Measurements from ENCODE around the gene TIMM8A. TPM values are rescaled to one million over a fixed set of nuclear protein-coding genes. Genes with fewer than 3 reads are reported as not detected.
"Not testable (repeated sequence)": the region's sequence is repeated elsewhere in the genome, so short reads cannot be mapped to it uniquely, and the experiment has no call there.

TIMM8A gene
- polyA plus RNA-seq, 2 of the 4 experiments (the other 2 are of a cell fraction), result 24.5 to 36.8 TPM

- no peak for ATAC-seq
- TF ChIP-seq SREBF2 (IDR thresholded peaks at IDR 0.05) (no peak), ZC3H11A (IDR thresholded peaks at IDR 0.05) (no peak), MAFK (IDR thresholded peaks at IDR 0.05; ENCODE audit: partially characterized antibody) (peak; percentile 66)
- TF ChIP-seq, protein P1, sequence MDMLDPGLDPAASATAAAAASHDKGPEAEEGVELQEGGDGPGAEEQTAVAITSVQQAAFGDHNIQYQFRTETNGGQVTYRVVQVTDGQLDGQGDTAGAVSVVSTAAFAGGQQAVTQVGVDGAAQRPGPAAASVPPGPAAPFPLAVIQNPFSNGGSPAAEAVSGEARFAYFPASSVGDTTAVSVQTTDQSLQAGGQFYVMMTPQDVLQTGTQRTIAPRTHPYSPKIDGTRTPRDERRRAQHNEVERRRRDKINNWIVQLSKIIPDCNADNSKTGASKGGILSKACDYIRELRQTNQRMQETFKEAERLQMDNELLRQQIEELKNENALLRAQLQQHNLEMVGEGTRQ (IDR thresholded peaks at IDR 0.05), result no peak
- Histone ChIP-seq H3K4me2 (no peak overlapping the region), H3K4me3 (no peak overlapping the region), H3K9me3 (no peaks in the 10 kb centered on the region), H3K4me1 (no peaks in the 10 kb centered on the region), H3K27ac (no peak overlapping the region)
- WGBS (ENCODE audit: missing lambda C conversion rate), result 83% methylated on average over 4 of the region's 4 CpGs
- DNase-seq (ENCODE audit: low read depth in 1 of 2, low spot score in 1 of 2), result no peak
- ChIA-PET POLR2A (no interaction called here), CTCF (interaction anchor here (1.1 kb wide), 1 partner anchor 11 kb away, joined by 3 read pairs; the partner anchor contains the start of gene TIMM8A)
- FAIRE-seq, result no peak
Measured at GRCh38 chrX:101337776-101338271, 10.7 kb downstream of the TIMM8A start.

DNA sequence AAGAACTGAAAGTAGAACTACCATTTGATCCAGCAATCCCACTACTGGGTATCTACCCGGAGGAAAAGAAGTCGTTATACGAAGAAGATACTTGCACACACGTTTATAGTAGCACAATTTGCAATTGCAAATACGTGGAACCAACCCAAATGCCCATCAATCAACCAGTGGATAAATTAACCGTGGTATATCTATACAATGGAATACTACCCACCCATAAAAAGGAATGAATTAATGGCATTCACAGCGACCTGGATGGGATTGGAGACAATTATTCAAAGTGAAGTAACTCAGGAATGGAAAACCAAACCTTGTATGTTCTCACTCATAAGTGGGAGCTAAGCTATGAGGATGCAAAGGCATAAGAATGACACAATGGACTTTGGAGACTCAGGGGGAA is 14.2 kb downstream of the TIMM8A start:
- H3K9me3 ChIP-seq; DNase-seq (ENCODE audit: low read depth in 1 of 2, low spot score in 1 of 2); FAIRE-seq; H3K27ac ChIP-seq; H3K4me1 ChIP-seq; H3K4me3 ChIP-seq; ATAC-seq; H3K4me2 ChIP-seq; POLR2A ChIA-PET; CTCF ChIA-PET: not testable (repeated sequence)
- 55% methylated on average over 7 of the region's 7 CpGs for WGBS (ENCODE audit: missing lambda C conversion rate)

GRCh38 chrX:101326600-101326999 is 21.9 kb downstream of the TIMM8A start:
- DNase-seq (ENCODE audit: low read depth in 1 of 2, low spot score in 1 of 2); H3K9me3 ChIP-seq; POLR2A ChIA-PET; H3K4me2 ChIP-seq; H3K4me1 ChIP-seq; H3K4me3 ChIP-seq; ATAC-seq; H3K27ac ChIP-seq; FAIRE-seq; CTCF ChIA-PET: not testable (repeated sequence)
- WGBS (ENCODE audit: missing lambda C conversion rate), result 100% methylated on average over 1 of the region's 3 CpGs

GRCh38 chrX:101303790-101304189 is 44.8 kb downstream of the TIMM8A start:
- ATAC-seq (no peak), DNase-seq (ENCODE audit: low read depth in 1 of 2, low spot score in 1 of 2) (no peak), FAIRE-seq (no peak)
- ChIA-PET CTCF (no interaction called here), POLR2A (no interaction called here)
- H3K4me1 ChIP-seq, result no peaks in the 10 kb centered on the region
- H3K9me3 ChIP-seq, result no peaks in the 10 kb centered on the region
- no peak overlapping the region for H3K27ac ChIP-seq
- WGBS (ENCODE audit: missing lambda C conversion rate), result 28% methylated on average over 1 of the region's 1 CpG
- no peak for TF ChIP-seq FOSL2 (IDR thresholded peaks at IDR 0.05)
- TF ChIP-seq FOSL2 (CRISPR knock-in tag; IDR thresholded peaks at IDR 0.05), result no peak
- TF ChIP-seq EHF (CRISPR knock-in tag; IDR thresholded peaks at IDR 0.05), result no peak
- TF ChIP-seq RFX5 (IDR thresholded peaks at IDR 0.05), result no peak
- TF ChIP-seq, protein P2, sequence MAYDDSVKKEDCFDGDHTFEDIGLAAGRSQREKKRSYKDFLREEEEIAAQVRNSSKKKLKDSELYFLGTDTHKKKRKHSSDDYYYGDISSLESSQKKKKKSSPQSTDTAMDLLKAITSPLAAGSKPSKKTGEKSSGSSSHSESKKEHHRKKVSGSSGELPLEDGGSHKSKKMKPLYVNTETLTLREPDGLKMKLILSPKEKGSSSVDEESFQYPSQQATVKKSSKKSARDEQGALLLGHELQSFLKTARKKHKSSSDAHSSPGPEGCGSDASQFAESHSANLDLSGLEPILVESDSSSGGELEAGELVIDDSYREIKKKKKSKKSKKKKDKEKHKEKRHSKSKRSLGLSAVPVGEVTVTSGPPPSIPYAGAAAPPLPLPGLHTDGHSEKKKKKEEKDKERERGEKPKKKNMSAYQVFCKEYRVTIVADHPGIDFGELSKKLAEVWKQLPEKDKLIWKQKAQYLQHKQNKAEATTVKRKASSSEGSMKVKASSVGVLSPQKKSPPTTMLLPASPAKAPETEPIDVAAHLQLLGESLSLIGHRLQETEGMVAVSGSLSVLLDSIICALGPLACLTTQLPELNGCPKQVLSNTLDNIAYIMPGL (CRISPR knock-in tag; IDR thresholded peaks at IDR 0.05; ENCODE audit: borderline replicate concordance), result no peak
- no peak overlapping the region for H3K4me2 ChIP-seq
- H3K4me3 ChIP-seq, result no peak overlapping the region

Small RNA genes lying within 50 kb of the gene (small RNA-seq; reads per million reads assigned to genes)
- 0 reads per million in 6 experiments for gene RNU6-934P

Other genes with a start within 250 kb of the TIMM8A start
- gene DRP2, start 129.0 kb downstream of the TIMM8A start, polyA plus RNA-seq (2011; rRNA removed), result 0.62 and 0.66 TPM in 2 replicates
- 0.36 to 0.58 TPM (median 0.45 TPM) in 3 replicates for gene DRP2, start 129.0 kb downstream of the TIMM8A start, polyA plus RNA-seq (2017; fragmentation: RNase III; extraction: RNeasy Plus Mini Kit Qiagen cat#74134 plus additional on column Dnase treatment)
- 0.08 and 0.13 TPM in 2 replicates for gene TAF7L, start 57.4 kb downstream of the TIMM8A start, polyA plus RNA-seq (2011; rRNA removed)
- gene TAF7L, start 57.4 kb downstream of the TIMM8A start, polyA plus RNA-seq (2017; fragmentation: RNase III; extraction: RNeasy Plus Mini Kit Qiagen cat#74134 plus additional on column Dnase treatment), result 0.05 to 0.08 TPM (median 0.08 TPM) in 3 replicates
- 0.05 and 0.26 TPM in 2 replicates for gene BTK, start 37.4 kb upstream of the TIMM8A start, polyA plus RNA-seq (2011; rRNA removed)
- 0.05 to 0.20 TPM (median 0.18 TPM) in 3 replicates for gene BTK, start 37.4 kb upstream of the TIMM8A start, polyA plus RNA-seq (2017; fragmentation: RNase III; extraction: RNeasy Plus Mini Kit Qiagen cat#74134 plus additional on column Dnase treatment)
- gene RPL36A, start 42.3 kb upstream of the TIMM8A start, polyA plus RNA-seq (2011; rRNA removed), result 2,853 and 3,171 TPM in 2 replicates
- gene RPL36A, start 42.3 kb upstream of the TIMM8A start, polyA plus RNA-seq (2017; fragmentation: RNase III; extraction: RNeasy Plus Mini Kit Qiagen cat#74134 plus additional on column Dnase treatment), result 2,347 to 2,811 TPM (median 2,529 TPM) in 3 replicates
- 184 and 186 TPM in 2 replicates for gene GLA, start 59.2 kb upstream of the TIMM8A start, polyA plus RNA-seq (2011; rRNA removed)
- gene GLA, start 59.2 kb upstream of the TIMM8A start, polyA plus RNA-seq (2017; fragmentation: RNase III; extraction: RNeasy Plus Mini Kit Qiagen cat#74134 plus additional on column Dnase treatment), result 136 to 148 TPM (median 147 TPM) in 3 replicates
- gene HNRNPH2, start 59.5 kb upstream of the TIMM8A start, polyA plus RNA-seq (2011; rRNA removed), result 50.1 and 55.4 TPM in 2 replicates
- 74.9 to 88.0 TPM (median 86.5 TPM) in 3 replicates for gene HNRNPH2, start 59.5 kb upstream of the TIMM8A start, polyA plus RNA-seq (2017; fragmentation: RNase III; extraction: RNeasy Plus Mini Kit Qiagen cat#74134 plus additional on column Dnase treatment)
- gene ARMCX4, start 136.7 kb upstream of the TIMM8A start, polyA plus RNA-seq (2011; rRNA removed), result 1.3 and 1.4 TPM in 2 replicates
- 1.2 to 2.0 TPM (median 1.6 TPM) in 3 replicates for gene ARMCX4, start 136.7 kb upstream of the TIMM8A start, polyA plus RNA-seq (2017; fragmentation: RNase III; extraction: RNeasy Plus Mini Kit Qiagen cat#74134 plus additional on column Dnase treatment)
- gene ARMCX1, start 201.8 kb upstream of the TIMM8A start, polyA plus RNA-seq (2011; rRNA removed), result 0.89 and 1.0 TPM in 2 replicates
- 0.29 to 0.48 TPM (median 0.40 TPM) in 3 replicates for gene ARMCX1, start 201.8 kb upstream of the TIMM8A start, polyA plus RNA-seq (2017; fragmentation: RNase III; extraction: RNeasy Plus Mini Kit Qiagen cat#74134 plus additional on column Dnase treatment)